ENCODE measurements around the gene CA11. TPM values are rescaled to one million over a fixed set of nuclear protein-coding genes. Genes with fewer than 3 reads are reported as not detected.

CA11 gene
- total and polyA plus RNA-seq, 2 of the 8 experiments (the other 6 are each of a cell fraction or from before 2014, with no cell fraction given) = 51.7 to 71.4 TPM

- CTCF ChIA-PET (ENCODE audit: partially characterized antibody) = interaction anchor here (0.7 to 1.8 kb wide), 2 partner anchors 25 to 52 kb away, joined by 3 to 6 read pairs; no protein-coding TSS in a partner anchor
- no peaks in the 10 kb centered on the region for H3K27me3 ChIP-seq (replicated peaks in 1 of 4; ENCODE audit: control insufficient read depth in 3 of 4, extremely low read depth in 1 of 4, insufficient read depth in 3 of 4, low read length in 3 of 4)
- H2AK5ac ChIP-seq (ENCODE audit: low read depth, low read length) = no peak overlapping the region
- H3K23me2 ChIP-seq (ENCODE audit: low read depth, low read length) = no peaks in the 10 kb centered on the region
- no peak overlapping the region for H3K4ac ChIP-seq (replicated peaks; ENCODE audit: insufficient read length, low read depth, low read length)
- no peak overlapping the region for H3K14ac ChIP-seq (ENCODE audit: insufficient read length)
- 93% methylated on average over 3 of the region's 3 CpGs; no CpG with 5 or more reads in 1 of the 2 experiments for WGBS, 2 experiments (ENCODE audit: extremely low coverage in 1 of 2, insufficient coverage in 1 of 2, insufficient read length in 1 of 2, insufficient replicate concordance in 2 of 2, low coverage in 1 of 2, low lambda C conversion rate in 2 of 2, missing lambda C conversion rate in 1 of 2)
- H3K4me1 ChIP-seq (replicated peaks in 1 of 4; ENCODE audit: control insufficient read depth in 3 of 4, insufficient read depth in 4 of 4, low read length in 3 of 4) = no peaks in the 10 kb centered on the region
- no peaks in the 10 kb centered on the region for H3K36me3 ChIP-seq (ENCODE audit: control insufficient read depth in 2 of 4, insufficient read depth in 4 of 4, low read length in 3 of 4)
- POLR2A ChIA-PET (ENCODE audit: partially characterized antibody) = interaction anchor here (0.7 to 1.9 kb wide), 3 partner anchors 8 to 73 kb away, joined by 3 to 7 read pairs (median 4); partner anchors contain the start of genes FAM83E and FUT2
- H2BK15ac ChIP-seq (ENCODE audit: low read length) = no peak overlapping the region
- no peak overlapping the region for H2BK20ac ChIP-seq (ENCODE audit: low read length)
- no peaks in the 10 kb centered on the region for H4K20me1 ChIP-seq (replicated peaks in 1 of 2; ENCODE audit: control insufficient read depth in 1 of 2, insufficient read depth in 2 of 2, low read length in 2 of 2)
- no peak overlapping the region for H4K91ac ChIP-seq (replicated peaks; ENCODE audit: insufficient read length, low read length)
- no peak overlapping the region for H3K4me2 ChIP-seq (ENCODE audit: insufficient read depth in 1 of 2, low read depth in 2 of 2, low read length in 2 of 2)
- H2BK120ac ChIP-seq (replicated peaks; ENCODE audit: low read depth, low read length) = no peak overlapping the region
- DNase-seq (ENCODE audit: low read depth in 1 of 2, low spot score in 2 of 2) = no peak
- H3K27ac ChIP-seq (ENCODE audit: low read depth, low read length) = no peak overlapping the region
- no peak overlapping the region for H3K9ac ChIP-seq (replicated peaks in 1 of 4; ENCODE audit: extremely low read depth in 1 of 4, low read depth in 3 of 4, low read length in 3 of 4)
- FAIRE-seq = no peak
- no peak overlapping the region for H3K23ac ChIP-seq (ENCODE audit: insufficient read length)
- H2AFZ ChIP-seq (ENCODE audit: low read length) = no peak overlapping the region
- no peak overlapping the region for H2BK12ac ChIP-seq (ENCODE audit: low read depth, low read length)
- H3K9me3 ChIP-seq (ENCODE audit: insufficient read depth in 2 of 2, low read depth in 1 of 2, low read length in 1 of 2) = no peaks in the 10 kb centered on the region
- H2BK5ac ChIP-seq (ENCODE audit: low read depth, low read length) = no peak overlapping the region
- no peak overlapping the region for H4K8ac ChIP-seq (ENCODE audit: extremely low read depth, insufficient read depth, low read length)
- no peak overlapping the region for H3K4me3 ChIP-seq (ENCODE audit: extremely low read depth in 1 of 4, insufficient read depth in 2 of 4, low read depth in 3 of 4, low read length in 4 of 4)
- no peak overlapping the region for H3K56ac ChIP-seq (replicated peaks; ENCODE audit: insufficient read length, low read depth, low read length)
- H3K18ac ChIP-seq (ENCODE audit: extremely low read depth, low read length) = no peak overlapping the region
- no peaks in the 10 kb centered on the region for H3K79me1 ChIP-seq (ENCODE audit: low read depth, low read length)
- H4K5ac ChIP-seq (ENCODE audit: insufficient read length, low read depth, low read length) = no peak overlapping the region
- H3K79me2 ChIP-seq (ENCODE audit: control insufficient read depth in 1 of 2, insufficient read depth in 2 of 2, low read length in 2 of 2) = no peaks in the 10 kb centered on the region
- no peak for TF ChIP-seq YY1 (IDR thresholded peaks at IDR 0.05; ENCODE audit: low read depth, low read length)
- no peak for TF ChIP-seq SIN3A (conservative IDR thresholded peaks at IDR 0.05 in 1 of 2, IDR thresholded peaks at IDR 0.05 in 1 of 2; ENCODE audit: low read depth in 1 of 2, low read length in 2 of 2)
- no peak for TF ChIP-seq BRCA1 (IDR thresholded peaks at IDR 0.05; ENCODE audit: low read depth, low read length)
- no peak for TF ChIP-seq PHF8 (conservative IDR thresholded peaks at IDR 0.05; ENCODE audit: low read depth, low read length)
- no peak for TF ChIP-seq RFX5 (IDR thresholded peaks at IDR 0.05; ENCODE audit: borderline replicate concordance, low read depth, low read length)
- TF ChIP-seq GABPA (IDR thresholded peaks at IDR 0.05; ENCODE audit: borderline replicate concordance, insufficient read depth, low read length) = no peak
- TF ChIP-seq ZNF274 (IDR thresholded peaks at IDR 0.05; ENCODE audit: borderline replicate concordance, extremely low read depth, low read length) = no peak
- no peak for TF ChIP-seq FOSL1 (IDR thresholded peaks at IDR 0.05; ENCODE audit: insufficient read depth, low read depth, low read length)
- no peak for TF ChIP-seq MAFK (IDR thresholded peaks at IDR 0.05; ENCODE audit: low read depth, low read length)
- TF ChIP-seq CTBP2 (IDR thresholded peaks at IDR 0.05; ENCODE audit: borderline replicate concordance, insufficient read depth, insufficient read length, low read length) = no peak
- no peak for TF ChIP-seq EZH2 (IDR thresholded peaks at IDR 0.05; ENCODE audit: low read depth, low read length, severe bottlenecking)
These were observed 41.8 kb upstream of the CA11 start for GRCh38 chr19:48687776-48688175.

All from H1 (cell line).